GM21576 (cell line): Measurements from ENCODE around the gene LYPLAL1.
"Not testable (repeated sequence)": the region's sequence is repeated elsewhere in the genome, so short reads cannot be mapped to it uniquely, and the experiment has no call there.

Experiments used
- ATAC-seq: cut with Tn5 transposase; IDR thresholded peaks from one replicate; pipeline ENCODE4 v1.9.1; 2021; ENCODE audit warnings: mild to moderate bottlenecking, moderate library complexity; ENCODE audit not compliant: unreplicated experiment

The LYPLAL1 gene

GRCh38 chr1:219161371-219161770 lies 12.3 kb upstream of the LYPLAL1 start:
- no peak for ATAC-seq

GRCh38 chr1:219163401-219163954 lies 10.2 kb upstream of the LYPLAL1 start:
- no peak for ATAC-seq

GRCh38 chr1:219171192-219171935 lies 2.3 kb upstream of the LYPLAL1 start:
- ATAC-seq: no peak

- ATAC-seq: no peak
These were observed 857 bp upstream of the LYPLAL1 start for GRCh38 chr1:219172821-219173220.

- no peak for ATAC-seq
These were observed 282 bp upstream of the LYPLAL1 start for GRCh38 chr1:219173434-219173757.

- peak; percentile 47 for ATAC-seq
These were observed 958 bp downstream of the LYPLAL1 start for GRCh38 chr1:219174460-219175211.

- ATAC-seq: no peak
These were observed 1.5 kb downstream of the LYPLAL1 start for GRCh38 chr1:219175212-219175564.

- no peak for ATAC-seq
These were observed 2.5 kb downstream of the LYPLAL1 start for GRCh38 chr1:219176168-219176567.

GRCh38 chr1:219177363-219177762 lies 3.7 kb downstream of the LYPLAL1 start:
- ATAC-seq: peak; percentile 30

- no peak for ATAC-seq
These were observed 4.3 kb downstream of the LYPLAL1 start for GRCh38 chr1:219177940-219178339.

- ATAC-seq: no peak
These were observed 5.6 kb downstream of the LYPLAL1 start for GRCh38 chr1:219179293-219179692.

GRCh38 chr1:219184337-219184736 lies 10.7 kb downstream of the LYPLAL1 start:
- no peak for ATAC-seq

GRCh38 chr1:219185486-219186117 lies 11.9 kb downstream of the LYPLAL1 start:
- ATAC-seq: no peak

GRCh38 chr1:219188331-219188803 lies 14.7 kb downstream of the LYPLAL1 start:
- peak; percentile 49 for ATAC-seq

GRCh38 chr1:219189021-219189824 lies 15.5 kb downstream of the LYPLAL1 start:
- ATAC-seq: peak; percentile 70

- no peak for ATAC-seq
These were observed 16.3 kb downstream of the LYPLAL1 start for GRCh38 chr1:219189952-219190351.

- ATAC-seq: no peak
These were observed 16.9 kb downstream of the LYPLAL1 start for GRCh38 chr1:219190605-219191004.

GRCh38 chr1:219195833-219196232 lies 22.2 kb downstream of the LYPLAL1 start:
- ATAC-seq: not testable (repeated sequence)

GRCh38 chr1:219201656-219202055 lies 28.0 kb downstream of the LYPLAL1 start:
- ATAC-seq: no peak

GRCh38 chr1:219202567-219202966 lies 28.9 kb downstream of the LYPLAL1 start:
- no peak for ATAC-seq

- no peak for ATAC-seq
These were observed 32.7 kb downstream of the LYPLAL1 start for GRCh38 chr1:219206350-219206749.
